DND-41 (cell line): ENCODE measurements around the gene PYGO2.
"Not testable (repeated sequence)": the region's sequence is repeated elsewhere in the genome, so short reads cannot be mapped to it uniquely, and the experiment has no call there.

Experiments used
- ATAC-seq: fragments of 200-7000 bp; cut with Tn5 transposase; 3 replicates; pipeline ENCODE4 v1.9.1; 2021; ENCODE audit warnings: low read depth; ENCODE audit not compliant: insufficient read depth
- DNase-seq: peaks from one replicate; pipeline ENCODE4 v3.0.0-alpha.2; 2020
- H2AFZ ChIP-seq: 2 replicates; pipeline ENCODE4 v1.6.0; 2012; ENCODE audit warnings: low read depth, low read length
- H3K27ac ChIP-seq: 2 replicates; pipeline ENCODE4 v1.5.1; 2012; ENCODE audit warnings: low read length, inconsistent platforms
- H3K27me3 ChIP-seq: fragments of 200-600 bp; sonication (generic); 2 replicates; pipeline ENCODE4 v1.6.0; 2012; ENCODE audit warnings: low read length, mild to moderate bottlenecking, inconsistent platforms; ENCODE audit not compliant: insufficient read depth, poor library complexity
- H3K36me3 ChIP-seq: 2 replicates; pipeline ENCODE4 v1.5.1; 2012; ENCODE audit warnings: low read length, inconsistent platforms; ENCODE audit not compliant: insufficient read depth
- H3K4me1 ChIP-seq: 2 replicates; pipeline ENCODE4 v1.5.1; 2012; ENCODE audit warnings: mild to moderate bottlenecking, low read length; ENCODE audit not compliant: insufficient read depth
- H3K4me2 ChIP-seq: 2 replicates; pipeline ENCODE4 v1.6.0; 2012; ENCODE audit warnings: mild to moderate bottlenecking, moderate library complexity, low read length, inconsistent platforms; ENCODE audit not compliant: insufficient read depth
- H3K4me3 ChIP-seq, 2 experiments: fragments of 200-600 bp in 1 of 2; shearing (Covaris generic) in 1 of 2; 2 replicates each; pipeline ENCODE4 v1.5.1; 2012 to 2016; ENCODE audit warnings: inconsistent platforms in 2 of 2, low read length in 2 of 2, mild to moderate bottlenecking in 2 of 2, low read depth in 1 of 2, moderate library complexity in 1 of 2
- H3K79me2 ChIP-seq: 2 replicates; pipeline ENCODE4 v1.6.0; 2012; ENCODE audit warnings: low read length, inconsistent platforms; ENCODE audit not compliant: insufficient read depth
- H3K9ac ChIP-seq: 2 replicates; pipeline ENCODE4 v1.6.0; 2012; ENCODE audit warnings: low read depth, mild to moderate bottlenecking, inconsistent platforms, low read length, moderate library complexity
- H3K9me3 ChIP-seq: 2 replicates; pipeline ENCODE4 v1.5.1; 2012; ENCODE audit warnings: low read length, moderate library complexity, mild to moderate bottlenecking, inconsistent platforms; ENCODE audit not compliant: insufficient read depth, severe bottlenecking
- H4K20me1 ChIP-seq: 2 replicates; pipeline ENCODE4 v1.6.0; 2012; ENCODE audit warnings: low read length; ENCODE audit not compliant: insufficient read depth
- CTCF ChIP-seq: IDR thresholded peaks from 2 replicates; pipeline ENCODE4 v1.5.1; 2012; ENCODE audit warnings: borderline replicate concordance, low read length, moderate library complexity, mild to moderate bottlenecking; ENCODE audit not compliant: poor library complexity, severe bottlenecking; ENCODE audit errors: extremely low read depth
- EZH2 ChIP-seq: IDR thresholded peaks from 3 replicates; pipeline ENCODE4 v1.6.1; 2012; ENCODE audit warnings: borderline replicate concordance, low read depth, mild to moderate bottlenecking, moderate library complexity, low read length, inconsistent platforms; ENCODE audit not compliant: severe bottlenecking

Gene PYGO2

GRCh38 chr1:154982897-154983648, 21.5 kb upstream of the PYGO2 start, which contains the start of gene FLAD1:
TSS of gene FLAD1 (plus strand) at chr1:154983344. CDS start at chr1:154983695, 351 bp downstream.
- Histone ChIP-seq H3K9ac (peak within 1 kb of the TSS; percentile 66), H3K79me2 (peaks cover 44% of the 10 kb centered on the region), H3K9me3 (no peaks in the 10 kb centered on the region), H3K36me3 (peaks cover 34% of the 10 kb centered on the region), H3K4me2 (peak within 1 kb of the TSS; percentile 96), H3K27me3 (no peaks in the 10 kb centered on the region), H3K4me1 (peaks cover 39% of the 10 kb centered on the region), H3K4me3 (peak within 1 kb of the TSS; percentile 71 to 75; a peak in 3 of 4 replicates), H3K27ac (peak within 1 kb of the TSS; percentile 77), H4K20me1 (peaks cover 17% of the 10 kb centered on the region; the same call in 1 of the 2 replicates), H2AFZ (peak within 1 kb of the TSS; percentile 77)
- peak; percentile 99 for DNase-seq
- TF ChIP-seq CTCF, result no peak
- ATAC-seq, result peak; percentile 100

GRCh38 chr1:154982341-154982740, 20.8 kb upstream of the PYGO2 start:
- DNase-seq, result no peak
- peak overlapping the region; percentile 66 for H2AFZ ChIP-seq
- H3K4me2 ChIP-seq, result peak overlapping the region; percentile 96
- H3K9ac ChIP-seq, result peak overlapping the region; percentile 66
- no peak for ATAC-seq
- H3K4me3 ChIP-seq, result peak overlapping the region; percentile 23 to 75; a peak in 3 of 4 replicates
- H4K20me1 ChIP-seq, result peaks cover 14% of the 10 kb centered on the region; the same call in 1 of the 2 replicates
- peaks cover 49% of the 10 kb centered on the region for H3K79me2 ChIP-seq
- no peak for TF ChIP-seq CTCF
- TF ChIP-seq EZH2, result no peak
- H3K9me3 ChIP-seq, result no peaks in the 10 kb centered on the region
- peak overlapping the region; percentile 70 for H3K27ac ChIP-seq
- H3K4me1 ChIP-seq, result peaks cover 46% of the 10 kb centered on the region
- no peaks in the 10 kb centered on the region for H3K27me3 ChIP-seq
- peaks cover 34% of the 10 kb centered on the region for H3K36me3 ChIP-seq

- H4K20me1 ChIP-seq, result peaks cover 34% of the 10 kb centered on the region
- H3K36me3 ChIP-seq, result peaks cover 48% of the 10 kb centered on the region
- TF ChIP-seq CTCF (no peak), EZH2 (no peak)
- H3K79me2 ChIP-seq, result peaks cover 65% of the 10 kb centered on the region
- H3K27me3 ChIP-seq, result no peaks in the 10 kb centered on the region
- no peak overlapping the region for H3K9ac ChIP-seq
- H3K9me3 ChIP-seq, result no peaks in the 10 kb centered on the region
- H3K4me2 ChIP-seq, result no peak overlapping the region
- no peak overlapping the region for H2AFZ ChIP-seq
- H3K4me1 ChIP-seq, result peaks cover 58% of the 10 kb centered on the region
- DNase-seq (no peak), ATAC-seq (no peak)
- H3K27ac ChIP-seq, result no peak overlapping the region
- H3K4me3 ChIP-seq, result no peak overlapping the region
Measured at GRCh38 chr1:154978360-154978759, 16.8 kb upstream of the PYGO2 start.

- not testable (repeated sequence) for H3K27ac ChIP-seq, H2AFZ ChIP-seq, H3K27me3 ChIP-seq, H3K9ac ChIP-seq, H3K9me3 ChIP-seq, ATAC-seq, DNase-seq, H3K4me3 ChIP-seq
- Histone ChIP-seq H3K36me3 (peaks cover 48% of the 10 kb centered on the region), H3K4me1 (peaks cover 63% of the 10 kb centered on the region), H3K4me2 (peak overlapping the region; percentile 12; the same call in 1 of the 2 replicates), H4K20me1 (peaks cover 37% of the 10 kb centered on the region), H3K79me2 (peaks cover 68% of the 10 kb centered on the region)
Measured at GRCh38 chr1:154977762-154978161, 16.2 kb upstream of the PYGO2 start.
